Neural cell (in vitro differentiated cells): ENCODE results near the gene WASF3. TPM values are rescaled to one million over a fixed set of nuclear protein-coding genes. Genes with fewer than 3 reads are reported as not detected.

ENCODE experiments used
- H2AFZ ChIP-seq: fragments of 200-600, 300-800 bp; sonication (generic), shearing (Covaris generic); 2 replicates; pipeline ENCODE4 v1.6.0; 2014; ENCODE audit warnings: low read depth, mild to moderate bottlenecking, antibody characterized with exemption, low read length, moderate library complexity
- H3F3A ChIP-seq: fragments of 200-600 bp; shearing (Covaris generic); 2 replicates; pipeline ENCODE4 v1.6.1; 2016; ENCODE audit warnings: mild to moderate bottlenecking, moderate library complexity, mixed read lengths, antibody characterized with exemption, low read length; ENCODE audit not compliant: insufficient read depth, poor library complexity, severe bottlenecking
- H3K27ac ChIP-seq: fragments of 200-600, 300-800 bp; sonication (generic), shearing (Covaris generic); 2 replicates; pipeline ENCODE4 v1.5.1; 2014; ENCODE audit warnings: mild to moderate bottlenecking, low read length, moderate library complexity
- H3K27me3 ChIP-seq: fragments of 300-800, 200-600 bp; sonication (generic), shearing (Covaris generic); 2 replicates; pipeline ENCODE4 v1.6.0; 2014; ENCODE audit warnings: mild to moderate bottlenecking, low read depth, low read length, moderate library complexity; ENCODE audit not compliant: insufficient read depth
- H3K36me3 ChIP-seq: fragments of 300-800, 200-600 bp; sonication (generic), shearing (Covaris generic); 2 replicates; pipeline ENCODE4 v1.5.1; 2014; ENCODE audit warnings: mild to moderate bottlenecking, antibody characterized with exemption, low read length, moderate library complexity; ENCODE audit not compliant: insufficient read depth
- H3K4me2 ChIP-seq: fragments of 300-800, 200-600 bp; sonication (generic), shearing (Covaris generic); 2 replicates; pipeline ENCODE4 v1.6.0; 2014; ENCODE audit warnings: mild to moderate bottlenecking, low read length
- H3K4me3 ChIP-seq: fragments of 300-800, 200-600 bp; sonication (generic), shearing (Covaris generic); 2 replicates; pipeline ENCODE4 v1.5.1; 2014; ENCODE audit warnings: mild to moderate bottlenecking, low read length, moderate library complexity
- H3K79me2 ChIP-seq: fragments of 200-600 bp; shearing (Covaris generic); replicated peaks from 2 replicates; pipeline ENCODE4 v1.6.0; 2014; ENCODE audit warnings: mild to moderate bottlenecking, low read length, moderate library complexity; ENCODE audit not compliant: insufficient read depth
- H3K9ac ChIP-seq: fragments of 300-800, 200-600 bp; sonication (generic), shearing (Covaris generic); 2 replicates; pipeline ENCODE4 v1.6.1; 2016; ENCODE audit warnings: mild to moderate bottlenecking, low read length, mixed read lengths
- H3K9me2 ChIP-seq: fragments of 200-600 bp; shearing (Covaris generic); 2 replicates; pipeline ENCODE4 v1.6.1; 2016; ENCODE audit warnings: mild to moderate bottlenecking, low read length, mixed read lengths; ENCODE audit not compliant: insufficient read depth
- H3K9me3 ChIP-seq: fragments of 200-600, 300-800 bp; sonication (generic), shearing (Covaris generic); 2 replicates; pipeline ENCODE4 v1.6.1; 2016; ENCODE audit warnings: mild to moderate bottlenecking, mixed run types, low read length, moderate library complexity, mixed read lengths
- H4K20me1 ChIP-seq: fragments of 200-600 bp; shearing (Covaris generic); 2 replicates; pipeline ENCODE4 v1.6.1; 2016; ENCODE audit warnings: mild to moderate bottlenecking, mixed run types; ENCODE audit not compliant: insufficient read depth
- EP300 ChIP-seq: fragments of 450-650 bp; conservative IDR thresholded peaks from 2 replicates; pipeline ENCODE4 v1.6.1; 2014; ENCODE audit warnings: antibody characterized with exemption, mild to moderate bottlenecking, moderate library complexity; ENCODE audit not compliant: poor library complexity, severe bottlenecking
- EZH2 ChIP-seq: fragments of 200-600, 300-800 bp; shearing (Covaris generic), sonication (generic); IDR thresholded peaks from 2 replicates; pipeline ENCODE4 v1.6.1; 2014; ENCODE audit warnings: antibody characterized with exemption, low read length, borderline replicate concordance, mild to moderate bottlenecking; ENCODE audit not compliant: insufficient read depth, poor library complexity, severe bottlenecking
- MXI1 ChIP-seq: fragments of 450-650 bp; conservative IDR thresholded peaks from 2 replicates; pipeline ENCODE4 v1.6.1; 2014; ENCODE audit warnings: antibody characterized with exemption, mild to moderate bottlenecking; ENCODE audit not compliant: poor library complexity, severe bottlenecking
- POLR2AphosphoS5 ChIP-seq: IDR thresholded peaks from 2 replicates; pipeline ENCODE4 v1.6.1; 2012
- RAD21 ChIP-seq: fragments of 450-650 bp; conservative IDR thresholded peaks from 2 replicates; pipeline ENCODE4 v1.6.1; 2014; ENCODE audit warnings: antibody characterized with exemption, mild to moderate bottlenecking, moderate library complexity
- REST ChIP-seq: IDR thresholded peaks from 2 replicates; pipeline ENCODE4 v1.6.1; 2012; ENCODE audit warnings: borderline replicate concordance
- SMC3 ChIP-seq: fragments of 450-650 bp; conservative IDR thresholded peaks from 2 replicates; pipeline ENCODE4 v1.6.1; 2014; ENCODE audit warnings: antibody characterized with exemption, mild to moderate bottlenecking, moderate library complexity; ENCODE audit not compliant: poor library complexity
- TAF1 ChIP-seq: IDR thresholded peaks from 2 replicates; pipeline ENCODE4 v1.6.1; 2012; ENCODE audit warnings: low read depth
- polyA plus RNA-seq: library from polyadenylated mRNA; depleted of rRNA; stranded (reverse); fragments of >200 nt; gene quantifications from 2 replicates; pipeline ENCODE4 v1.2.3, GENCODE V29; 2014
- TF ChIP-seq, protein P1 (sequence below): fragments of 450-650 bp; IDR thresholded peaks from 2 replicates; pipeline ENCODE4 v1.5.1; 2014; ENCODE audit warnings: antibody characterized with exemption, mild to moderate bottlenecking, moderate library complexity; ENCODE audit not compliant: poor library complexity, severe bottlenecking

Gene WASF3
- polyA plus RNA-seq, 1 donor from 2014 or later = 44.5 TPM

DNA sequence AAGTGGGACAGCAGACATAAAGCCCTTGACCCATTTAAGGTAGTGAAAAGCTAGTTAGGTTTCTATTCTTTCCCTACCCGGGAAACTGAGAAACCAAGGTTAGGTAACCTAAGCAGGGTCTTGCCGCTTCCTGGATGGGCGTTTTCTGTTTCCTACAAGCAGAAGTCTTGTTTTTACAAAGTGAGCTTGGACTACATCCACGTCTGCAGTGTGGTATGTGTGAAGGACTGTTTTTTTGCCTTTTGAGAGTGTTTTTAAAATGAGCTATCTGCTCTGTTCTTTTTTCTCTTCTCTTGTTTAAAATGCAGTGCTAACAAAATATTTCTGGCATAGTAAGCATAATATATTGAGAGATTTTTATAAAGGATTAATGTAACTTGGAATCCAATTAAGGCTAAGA is 153.7 kb downstream of the WASF3 start:
- Histone ChIP-seq H3K79me2 (no peaks in the 10 kb centered on the region), H3K27me3 (no peaks in the 10 kb centered on the region), H3K4me3 (no peak overlapping the region), H3K9me3 (no peaks in the 10 kb centered on the region), H3K27ac (no peak overlapping the region), H3K36me3 (no peaks in the 10 kb centered on the region), H3F3A (no peaks in the 10 kb centered on the region), H2AFZ (no peak overlapping the region), H3K4me2 (no peak overlapping the region), H4K20me1 (no peaks in the 10 kb centered on the region), H3K9me2 (no peaks in the 10 kb centered on the region), H3K9ac (no peak overlapping the region)
- TF ChIP-seq EZH2 (no peak), MXI1 (no peak), RAD21 (no peak)

- no peaks in the 10 kb centered on the region for H3K27me3 ChIP-seq
- no peak overlapping the region for H2AFZ ChIP-seq
- H4K20me1 ChIP-seq = no peaks in the 10 kb centered on the region
- H3K79me2 ChIP-seq = no peaks in the 10 kb centered on the region
- no peaks in the 10 kb centered on the region for H3K9me2 ChIP-seq
- no peak overlapping the region for H3K9ac ChIP-seq
- no peaks in the 10 kb centered on the region for H3K9me3 ChIP-seq
- TF ChIP-seq POLR2AphosphoS5 = no peak
- TF ChIP-seq EP300 = no peak
- no peak for TF ChIP-seq RAD21
- TF ChIP-seq MXI1 = no peak
- TF ChIP-seq, protein P1, sequence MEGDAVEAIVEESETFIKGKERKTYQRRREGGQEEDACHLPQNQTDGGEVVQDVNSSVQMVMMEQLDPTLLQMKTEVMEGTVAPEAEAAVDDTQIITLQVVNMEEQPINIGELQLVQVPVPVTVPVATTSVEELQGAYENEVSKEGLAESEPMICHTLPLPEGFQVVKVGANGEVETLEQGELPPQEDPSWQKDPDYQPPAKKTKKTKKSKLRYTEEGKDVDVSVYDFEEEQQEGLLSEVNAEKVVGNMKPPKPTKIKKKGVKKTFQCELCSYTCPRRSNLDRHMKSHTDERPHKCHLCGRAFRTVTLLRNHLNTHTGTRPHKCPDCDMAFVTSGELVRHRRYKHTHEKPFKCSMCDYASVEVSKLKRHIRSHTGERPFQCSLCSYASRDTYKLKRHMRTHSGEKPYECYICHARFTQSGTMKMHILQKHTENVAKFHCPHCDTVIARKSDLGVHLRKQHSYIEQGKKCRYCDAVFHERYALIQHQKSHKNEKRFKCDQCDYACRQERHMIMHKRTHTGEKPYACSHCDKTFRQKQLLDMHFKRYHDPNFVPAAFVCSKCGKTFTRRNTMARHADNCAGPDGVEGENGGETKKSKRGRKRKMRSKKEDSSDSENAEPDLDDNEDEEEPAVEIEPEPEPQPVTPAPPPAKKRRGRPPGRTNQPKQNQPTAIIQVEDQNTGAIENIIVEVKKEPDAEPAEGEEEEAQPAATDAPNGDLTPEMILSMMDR = no peak
- TF ChIP-seq EZH2 = no peak
- no peak for TF ChIP-seq REST
- no peak for TF ChIP-seq SMC3
- TF ChIP-seq TAF1 = no peak
- H3K27ac ChIP-seq = no peak overlapping the region
- H3K4me2 ChIP-seq = no peak overlapping the region
- no peak overlapping the region for H3K4me3 ChIP-seq
- no peaks in the 10 kb centered on the region for H3K36me3 ChIP-seq
- H3F3A ChIP-seq = no peaks in the 10 kb centered on the region
Measured at GRCh38 chr13:26713341-26713740, 155.9 kb downstream of the WASF3 start.

DNA sequence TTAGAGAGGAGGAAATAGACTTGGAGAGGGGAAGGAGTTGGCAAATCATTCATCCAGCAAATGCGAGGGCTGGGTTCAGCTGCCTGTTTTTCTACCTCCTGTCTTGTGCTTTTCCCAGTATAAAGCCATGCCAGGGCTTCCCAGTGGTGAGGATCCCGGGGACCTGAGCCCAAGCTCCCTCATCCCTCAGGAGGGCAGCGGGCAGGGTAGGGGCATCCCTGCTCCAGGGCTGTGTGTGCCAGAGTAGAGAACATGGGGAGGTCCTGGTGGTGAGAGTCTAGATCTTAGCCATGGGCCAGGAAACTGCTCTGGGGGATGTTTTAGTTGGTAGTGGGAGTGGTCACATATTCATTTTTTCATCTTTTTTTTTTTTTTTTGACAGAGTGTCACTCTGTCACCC is 159.5 kb downstream of the WASF3 start:
- Histone ChIP-seq H3F3A (no peaks in the 10 kb centered on the region), H3K27ac (no peak overlapping the region), H3K36me3 (no peaks in the 10 kb centered on the region)

More for the DNA sequence above, 159.5 kb downstream of the WASF3 start:
- Histone ChIP-seq H3K79me2 (no peaks in the 10 kb centered on the region), H3K9me2 (no peaks in the 10 kb centered on the region), H2AFZ (no peak overlapping the region), H3K4me3 (no peak overlapping the region), H3K9ac (no peak overlapping the region), H3K9me3 (no peaks in the 10 kb centered on the region), H3K27me3 (no peaks in the 10 kb centered on the region), H3K4me2 (no peak overlapping the region), H4K20me1 (no peaks in the 10 kb centered on the region)
- TF ChIP-seq MXI1 (no peak), TAF1 (no peak), EZH2 (no peak), RAD21 (no peak), SMC3 (no peak), POLR2AphosphoS5 (no peak), EP300 (no peak), REST (no peak)
- TF ChIP-seq, protein P1 = no peak
